ENCODE data around the gene IFNGR2. TPM values are rescaled to one million over a fixed set of nuclear protein-coding genes. Genes with fewer than 3 reads are reported as not detected.

Gene IFNGR2
- total and polyA plus RNA-seq, 9 donors = 39.6 to 125 (median 46.7) TPM

GRCh38 chr21:33412832-33413519 is 9.8 kb downstream of the IFNGR2 start:
- intact Hi-C loops (cut with DNase I) = no loop called here
- no peak for TF ChIP-seq CTCF (IDR thresholded peaks at IDR 0.05)
- TF ChIP-seq EP300 (IDR thresholded peaks at IDR 0.05) = no peak
- TF ChIP-seq POLR2A (IDR thresholded peaks at IDR 0.05) = no peak
- DNase-seq = peak in 1 of 5 donors; percentile 10
- Histone ChIP-seq H3K27me3 (no peaks in the 10 kb centered on the region), H3K27ac (no peak overlapping the region), H3K4me1 (ENCODE audit: insufficient read depth) (peaks cover 6% of the 10 kb centered on the region), H3K4me3 (no peak overlapping the region), H3K9me3 (no peaks in the 10 kb centered on the region), H3K36me3 (no peaks in the 10 kb centered on the region)
- WGBS, 3 donors = 57 to 76% (median 63%) methylated on average over 9 of the region's 9 CpGs

GRCh38 chr21:33414068-33414467 is 10.9 kb downstream of the IFNGR2 start:
- Histone ChIP-seq H3K27ac (no peak overlapping the region), H3K9me3 (no peaks in the 10 kb centered on the region), H3K4me1 (ENCODE audit: insufficient read depth) (peaks cover 6% of the 10 kb centered on the region), H3K36me3 (no peaks in the 10 kb centered on the region), H3K4me3 (no peak overlapping the region), H3K27me3 (no peaks in the 10 kb centered on the region)
- no peak for DNase-seq
- intact Hi-C loops (cut with DNase I) = no loop called here
- TF ChIP-seq CTCF (IDR thresholded peaks at IDR 0.05) (no peak), EP300 (IDR thresholded peaks at IDR 0.05) (no peak), POLR2A (IDR thresholded peaks at IDR 0.05) (no peak)
- 87 to 96% (median 91%) methylated on average over 14 of the region's 14 CpGs for WGBS, 3 donors

GRCh38 chr21:33414926-33415325 is 11.7 kb downstream of the IFNGR2 start:
- H3K27ac ChIP-seq = no peak overlapping the region
- H3K9me3 ChIP-seq = no peaks in the 10 kb centered on the region
- 76 to 81% (median 80%) methylated on average over 11 of the region's 11 CpGs for WGBS, 3 donors
- H3K27me3 ChIP-seq = no peaks in the 10 kb centered on the region
- no peak overlapping the region for H3K4me3 ChIP-seq
- intact Hi-C loops (cut with DNase I) = no loop called here
- H3K36me3 ChIP-seq = no peaks in the 10 kb centered on the region
- TF ChIP-seq EP300 (IDR thresholded peaks at IDR 0.05) (no peak), CTCF (IDR thresholded peaks at IDR 0.05) (no peak), POLR2A (IDR thresholded peaks at IDR 0.05) (no peak)
- DNase-seq = no peak
- H3K4me1 ChIP-seq (ENCODE audit: insufficient read depth) = peaks cover 13% of the 10 kb centered on the region

GRCh38 chr21:33418691-33419090 is 15.5 kb downstream of the IFNGR2 start:
- TF ChIP-seq POLR2A (IDR thresholded peaks at IDR 0.05) = no peak
- 12 to 13% (median 12%) methylated on average over 2 of the region's 2 CpGs for WGBS, 3 donors
- intact Hi-C loops (cut with DNase I) = no loop called here
- no peaks in the 10 kb centered on the region for H3K36me3 ChIP-seq
- H3K4me3 ChIP-seq = no peak overlapping the region
- peaks cover 12% of the 10 kb centered on the region for H3K4me1 ChIP-seq (ENCODE audit: insufficient read depth)
- no peak overlapping the region for H3K27ac ChIP-seq
- no peaks in the 10 kb centered on the region for H3K9me3 ChIP-seq
- no peaks in the 10 kb centered on the region for H3K27me3 ChIP-seq
- DNase-seq = peak; percentile 74 to 86 (median 76)

GRCh38 chr21:33419538-33420123 is 16.4 kb downstream of the IFNGR2 start:
- Histone ChIP-seq H3K27ac (peak overlapping the region in 1 of 2 donors; percentile 39), H3K4me1 (ENCODE audit: insufficient read depth) (peaks cover 12% of the 10 kb centered on the region), H3K9me3 (no peaks in the 10 kb centered on the region), H3K27me3 (no peaks in the 10 kb centered on the region), H3K4me3 (no peak overlapping the region), H3K36me3 (no peaks in the 10 kb centered on the region)
- intact Hi-C loops (cut with DNase I) = no loop called here
- 69 to 75% (median 71%) methylated on average over 12 of the region's 12 CpGs for WGBS, 3 donors
- no peak for TF ChIP-seq EP300 (IDR thresholded peaks at IDR 0.05)
- no peak for TF ChIP-seq CTCF (IDR thresholded peaks at IDR 0.05)
- no peak for TF ChIP-seq POLR2A (IDR thresholded peaks at IDR 0.05)
- DNase-seq = peak in 3 of 5 donors; percentile 30 to 44 (median 40)

All from ovary (tissue), 9 donors.